ENCODE results near the gene TTLL8. TPM values are rescaled to one million over a fixed set of nuclear protein-coding genes. Genes with fewer than 3 reads are reported as not detected.

The TTLL8 gene
- polyA plus RNA-seq, 1 donor from 2014 or later, result not detected

GRCh38 chr22:49975543-49976389 is 82.3 kb downstream of the TTLL8 start:
- H3K4me3 ChIP-seq (ENCODE audit: low read length), result no peak overlapping the region
- H3K27ac ChIP-seq (ENCODE audit: low read length), result no peak overlapping the region
- no peak for TF ChIP-seq CTCF (IDR thresholded peaks at IDR 0.05; ENCODE audit: poor library complexity, severe bottlenecking)
- TF ChIP-seq MXI1 (conservative IDR thresholded peaks at IDR 0.05; ENCODE audit: poor library complexity, severe bottlenecking), result no peak
- H4K20me1 ChIP-seq (ENCODE audit: insufficient read depth), result no peaks in the 10 kb centered on the region
- no peak overlapping the region for H2AFZ ChIP-seq (ENCODE audit: low read depth, low read length)
- H3K9me3 ChIP-seq (ENCODE audit: low read length), result peaks cover 6% of the 10 kb centered on the region
- H3F3A ChIP-seq (ENCODE audit: insufficient read depth, low read length, poor library complexity, severe bottlenecking), result no peaks in the 10 kb centered on the region
- peaks cover 23% of the 10 kb centered on the region for H3K27me3 ChIP-seq (ENCODE audit: insufficient read depth, low read depth, low read length)
- no peaks in the 10 kb centered on the region for H3K79me2 ChIP-seq (replicated peaks; ENCODE audit: insufficient read depth, low read length)
- H3K9me2 ChIP-seq (ENCODE audit: insufficient read depth, low read length), result no peaks in the 10 kb centered on the region
- H3K9ac ChIP-seq (ENCODE audit: low read length), result no peak overlapping the region
- H3K4me2 ChIP-seq (ENCODE audit: low read length), result no peak overlapping the region
- no peaks in the 10 kb centered on the region for H3K36me3 ChIP-seq (ENCODE audit: insufficient read depth, low read length)

GRCh38 chr22:49973018-49973961 is 84.8 kb downstream of the TTLL8 start:
- H3K9ac ChIP-seq (ENCODE audit: low read length), result no peak overlapping the region
- peaks cover 23% of the 10 kb centered on the region for H3K27me3 ChIP-seq (ENCODE audit: insufficient read depth, low read depth, low read length)

More at GRCh38 chr22:49973018-49973961, 84.8 kb downstream of the TTLL8 start:
- Histone ChIP-seq H3K9me2 (ENCODE audit: insufficient read depth, low read length) (no peaks in the 10 kb centered on the region), H3K4me3 (ENCODE audit: low read length) (no peak overlapping the region), H3K36me3 (ENCODE audit: insufficient read depth, low read length) (no peaks in the 10 kb centered on the region), H4K20me1 (ENCODE audit: insufficient read depth) (no peaks in the 10 kb centered on the region), H3F3A (ENCODE audit: insufficient read depth, low read length, poor library complexity, severe bottlenecking) (no peaks in the 10 kb centered on the region), H2AFZ (ENCODE audit: low read depth, low read length) (no peak overlapping the region), H3K4me2 (ENCODE audit: low read length) (no peak overlapping the region), H3K27ac (ENCODE audit: low read length) (no peak overlapping the region), H3K9me3 (ENCODE audit: low read length) (no peaks in the 10 kb centered on the region), H3K79me2 (replicated peaks; ENCODE audit: insufficient read depth, low read length) (no peaks in the 10 kb centered on the region)
- no peak for TF ChIP-seq POLR2AphosphoS5 (IDR thresholded peaks at IDR 0.05)
- no peak for TF ChIP-seq MXI1 (conservative IDR thresholded peaks at IDR 0.05; ENCODE audit: poor library complexity, severe bottlenecking)
- TF ChIP-seq CTCF (IDR thresholded peaks at IDR 0.05; ENCODE audit: poor library complexity, severe bottlenecking), result no peak
- no peak for TF ChIP-seq REST (IDR thresholded peaks at IDR 0.05; ENCODE audit: borderline replicate concordance)
- no peak for TF ChIP-seq EP300 (conservative IDR thresholded peaks at IDR 0.05; ENCODE audit: poor library complexity, severe bottlenecking)
- no peak for TF ChIP-seq RAD21 (conservative IDR thresholded peaks at IDR 0.05)
- TF ChIP-seq TAF1 (IDR thresholded peaks at IDR 0.05; ENCODE audit: low read depth), result no peak
- no peak for TF ChIP-seq EZH2 (IDR thresholded peaks at IDR 0.05; ENCODE audit: borderline replicate concordance, insufficient read depth, low read length, poor library complexity, severe bottlenecking)
- TF ChIP-seq SMC3 (conservative IDR thresholded peaks at IDR 0.05; ENCODE audit: poor library complexity), result no peak
